ENCODE data around the gene DIP2C. TPM values are rescaled to one million over a fixed set of nuclear protein-coding genes. Genes with fewer than 3 reads are reported as not detected.

DIP2C gene
- polyA plus RNA-seq, 3 donors, result 0.11 TPM; not detected in 2

DNA sequence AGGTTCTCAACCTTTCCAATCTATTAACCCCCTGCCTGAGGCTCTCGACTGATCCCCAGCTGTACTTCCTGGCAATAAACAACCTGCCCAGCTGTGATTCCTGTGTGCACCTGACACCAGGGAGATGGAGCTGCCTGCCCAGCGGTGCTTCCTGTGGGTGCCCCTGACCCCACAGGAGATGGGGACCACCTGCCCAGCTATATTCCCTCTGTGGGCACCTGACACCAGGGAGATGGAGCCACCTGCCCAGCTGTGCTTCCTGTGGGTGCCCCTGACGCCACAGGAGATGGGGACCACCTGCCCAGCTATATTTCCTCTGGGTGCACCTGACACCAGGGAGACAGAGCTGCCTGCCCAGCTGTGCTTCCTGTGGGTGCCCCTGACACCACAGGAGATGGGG lies 184.0 kb downstream of the DIP2C start:
- H3K79me2 ChIP-seq (ENCODE audit: insufficient read depth, low read length), result no peaks in the 10 kb centered on the region
- no peak overlapping the region for H3K27ac Mint-ChIP-seq
- H3K36me3 ChIP-seq (replicated peaks in 1 of 2; ENCODE audit: control insufficient read depth in 1 of 2, insufficient read depth in 2 of 2, low read length in 2 of 2), result no peaks in the 10 kb centered on the region
- intact Hi-C loops (cut with micrococcal nuclease), result no loop called here
- H3K4me1 ChIP-seq (ENCODE audit: control insufficient read depth in 1 of 2, insufficient read depth in 2 of 2, low read length in 2 of 2), result no peaks in the 10 kb centered on the region
- no peaks in the 10 kb centered on the region for H4K20me1 ChIP-seq (ENCODE audit: insufficient read depth, low read length)
- TF ChIP-seq, protein P1, sequence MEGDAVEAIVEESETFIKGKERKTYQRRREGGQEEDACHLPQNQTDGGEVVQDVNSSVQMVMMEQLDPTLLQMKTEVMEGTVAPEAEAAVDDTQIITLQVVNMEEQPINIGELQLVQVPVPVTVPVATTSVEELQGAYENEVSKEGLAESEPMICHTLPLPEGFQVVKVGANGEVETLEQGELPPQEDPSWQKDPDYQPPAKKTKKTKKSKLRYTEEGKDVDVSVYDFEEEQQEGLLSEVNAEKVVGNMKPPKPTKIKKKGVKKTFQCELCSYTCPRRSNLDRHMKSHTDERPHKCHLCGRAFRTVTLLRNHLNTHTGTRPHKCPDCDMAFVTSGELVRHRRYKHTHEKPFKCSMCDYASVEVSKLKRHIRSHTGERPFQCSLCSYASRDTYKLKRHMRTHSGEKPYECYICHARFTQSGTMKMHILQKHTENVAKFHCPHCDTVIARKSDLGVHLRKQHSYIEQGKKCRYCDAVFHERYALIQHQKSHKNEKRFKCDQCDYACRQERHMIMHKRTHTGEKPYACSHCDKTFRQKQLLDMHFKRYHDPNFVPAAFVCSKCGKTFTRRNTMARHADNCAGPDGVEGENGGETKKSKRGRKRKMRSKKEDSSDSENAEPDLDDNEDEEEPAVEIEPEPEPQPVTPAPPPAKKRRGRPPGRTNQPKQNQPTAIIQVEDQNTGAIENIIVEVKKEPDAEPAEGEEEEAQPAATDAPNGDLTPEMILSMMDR (IDR thresholded peaks at IDR 0.05), result no peak
- no peak overlapping the region for H3K4me2 ChIP-seq (replicated peaks; ENCODE audit: extremely low read depth, low read length, poor library complexity, severe bottlenecking)
- no peaks in the 10 kb centered on the region for H3K9me3 ChIP-seq (replicated peaks in 1 of 2; ENCODE audit: control insufficient read depth in 1 of 2, insufficient read depth in 1 of 2, low read length in 2 of 2)
- no peak overlapping the region for H3K4me3 ChIP-seq (replicated peaks in 1 of 3; ENCODE audit: low read depth in 2 of 3, low read length in 3 of 3)
- DNase-seq, result no peak
- no peaks in the 10 kb centered on the region for H3K4me1 Mint-ChIP-seq
- no peaks in the 10 kb centered on the region for H3K9me3 Mint-ChIP-seq
- no peak overlapping the region for H3K27ac ChIP-seq (ENCODE audit: low read depth in 1 of 2, low read length in 2 of 2)
- H3K9ac ChIP-seq (ENCODE audit: insufficient read depth, low read length, poor library complexity, severe bottlenecking), result no peak overlapping the region
- H3K4me3 Mint-ChIP-seq, result no peak overlapping the region
- H3K36me3 Mint-ChIP-seq, result no peaks in the 10 kb centered on the region
- peaks cover 2 to 5% of the 10 kb centered on the region in 2 donors for H3K27me3 ChIP-seq (ENCODE audit: control insufficient read depth in 2 of 2, insufficient read depth in 2 of 2, low read length in 2 of 2)
- peaks cover 18 to 26% (median 21%) of the 10 kb centered on the region in 3 donors for H3K27me3 Mint-ChIP-seq (ENCODE audit: low read depth in 3 of 3)
- WGBS (ENCODE audit: insufficient coverage), result 19% methylated on average over 3 of the region's 3 CpGs
- H2AFZ ChIP-seq (ENCODE audit: insufficient read depth, low read depth, low read length, poor library complexity, severe bottlenecking), result no peak overlapping the region

GRCh38 chr10:504806-505205 lies 184.7 kb downstream of the DIP2C start:
- no peak overlapping the region for H3K9ac ChIP-seq (ENCODE audit: insufficient read depth, low read length, poor library complexity, severe bottlenecking)
- DNase-seq, result no peak
- no peaks in the 10 kb centered on the region for H3K79me2 ChIP-seq (ENCODE audit: insufficient read depth, low read length)
- H3K36me3 ChIP-seq (replicated peaks in 1 of 2; ENCODE audit: control insufficient read depth in 1 of 2, insufficient read depth in 2 of 2, low read length in 2 of 2), result no peaks in the 10 kb centered on the region
- no peaks in the 10 kb centered on the region for H3K36me3 Mint-ChIP-seq
- H3K4me2 ChIP-seq (replicated peaks; ENCODE audit: extremely low read depth, low read length, poor library complexity, severe bottlenecking), result no peak overlapping the region
- no peak overlapping the region for H2AFZ ChIP-seq (ENCODE audit: insufficient read depth, low read depth, low read length, poor library complexity, severe bottlenecking)
- H3K4me3 ChIP-seq (replicated peaks in 1 of 3; ENCODE audit: low read depth in 2 of 3, low read length in 3 of 3), result no peak overlapping the region
- H3K4me3 Mint-ChIP-seq, result no peak overlapping the region
- WGBS (ENCODE audit: insufficient coverage), result 95% methylated on average over 14 of the region's 14 CpGs
- H3K27me3 Mint-ChIP-seq (ENCODE audit: low read depth in 3 of 3), result peaks cover 18 to 26% (median 21%) of the 10 kb centered on the region in 3 donors
- no peaks in the 10 kb centered on the region for H3K4me1 ChIP-seq (ENCODE audit: control insufficient read depth in 1 of 2, insufficient read depth in 2 of 2, low read length in 2 of 2)
- H3K4me1 Mint-ChIP-seq, result no peaks in the 10 kb centered on the region
- H3K27me3 ChIP-seq (ENCODE audit: control insufficient read depth in 2 of 2, insufficient read depth in 2 of 2, low read length in 2 of 2), result peaks cover 2 to 5% of the 10 kb centered on the region in 2 donors
- no peaks in the 10 kb centered on the region for H3K9me3 Mint-ChIP-seq
- TF ChIP-seq, protein P1 (IDR thresholded peaks at IDR 0.05), result no peak
- H4K20me1 ChIP-seq (ENCODE audit: insufficient read depth, low read length), result no peaks in the 10 kb centered on the region
- H3K27ac ChIP-seq (ENCODE audit: low read depth in 1 of 2, low read length in 2 of 2), result no peak overlapping the region
- no peaks in the 10 kb centered on the region for H3K9me3 ChIP-seq (replicated peaks in 1 of 2; ENCODE audit: control insufficient read depth in 1 of 2, insufficient read depth in 1 of 2, low read length in 2 of 2)
- H3K27ac Mint-ChIP-seq, result peak overlapping the region in 1 of 7 donors; percentile 3
- intact Hi-C loops (cut with micrococcal nuclease), result no loop called here

Data from CD14-positive monocyte (primary cell).